ENCODE data around the gene OPN4. TPM values are rescaled to one million over a fixed set of nuclear protein-coding genes. Genes with fewer than 3 reads are reported as not detected.
"Not testable (repeated sequence)": the region's sequence is repeated elsewhere in the genome, so short reads cannot be mapped to it uniquely, and the experiment has no call there.

Gene OPN4, protein sequence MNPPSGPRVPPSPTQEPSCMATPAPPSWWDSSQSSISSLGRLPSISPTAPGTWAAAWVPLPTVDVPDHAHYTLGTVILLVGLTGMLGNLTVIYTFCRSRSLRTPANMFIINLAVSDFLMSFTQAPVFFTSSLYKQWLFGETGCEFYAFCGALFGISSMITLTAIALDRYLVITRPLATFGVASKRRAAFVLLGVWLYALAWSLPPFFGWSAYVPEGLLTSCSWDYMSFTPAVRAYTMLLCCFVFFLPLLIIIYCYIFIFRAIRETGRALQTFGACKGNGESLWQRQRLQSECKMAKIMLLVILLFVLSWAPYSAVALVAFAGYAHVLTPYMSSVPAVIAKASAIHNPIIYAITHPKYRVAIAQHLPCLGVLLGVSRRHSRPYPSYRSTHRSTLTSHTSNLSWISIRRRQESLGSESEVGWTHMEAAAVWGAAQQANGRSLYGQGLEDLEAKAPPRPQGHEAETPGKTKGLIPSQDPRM
- total RNA-seq = not detected

DNA sequence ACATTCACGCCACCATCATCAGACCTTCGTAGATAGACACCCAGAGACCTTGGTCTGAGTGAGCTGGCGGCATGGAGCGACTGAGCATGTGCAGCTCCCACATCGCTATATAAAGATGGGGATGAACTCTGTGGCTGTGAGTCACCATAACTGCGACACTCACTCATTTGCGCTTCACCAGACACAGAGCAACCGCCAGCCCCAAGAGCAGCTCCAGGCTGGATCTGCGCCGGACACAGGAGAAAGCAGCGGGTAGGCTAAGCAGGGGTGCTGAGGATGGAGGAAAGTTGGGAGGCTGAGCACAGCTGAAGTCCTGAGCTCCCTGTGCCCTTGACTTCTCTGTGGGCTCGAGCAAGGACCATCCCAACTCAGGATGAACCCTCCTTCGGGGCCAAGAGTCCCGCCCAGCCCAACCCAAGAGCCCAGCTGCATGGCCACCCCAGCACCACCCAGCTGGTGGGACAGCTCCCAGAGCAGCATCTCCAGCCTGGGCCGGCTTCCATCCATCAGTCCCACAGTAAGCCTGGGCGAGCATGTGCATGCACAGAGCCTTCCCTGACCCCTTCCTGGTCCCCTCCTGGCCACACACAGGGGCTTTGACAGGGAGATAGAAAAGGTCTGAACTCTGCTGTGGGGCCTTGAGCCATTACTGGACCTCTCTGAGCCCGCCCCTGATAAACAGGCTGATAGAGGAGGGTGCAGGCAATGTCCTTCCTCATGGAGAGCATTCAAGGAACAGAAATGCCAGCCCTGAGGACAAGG is at the start of gene OPN4:
Gene OPN4, plus strand, starts transcription at position 137 of the 762 bp plus-strand sequence. Its CDS starts 237 bp downstream, at position 374.
- Mint-ChIP-seq H3K36me3 (no peaks in the 10 kb centered on the region), H3K27ac (no peak within 1 kb of the TSS)

DNA sequence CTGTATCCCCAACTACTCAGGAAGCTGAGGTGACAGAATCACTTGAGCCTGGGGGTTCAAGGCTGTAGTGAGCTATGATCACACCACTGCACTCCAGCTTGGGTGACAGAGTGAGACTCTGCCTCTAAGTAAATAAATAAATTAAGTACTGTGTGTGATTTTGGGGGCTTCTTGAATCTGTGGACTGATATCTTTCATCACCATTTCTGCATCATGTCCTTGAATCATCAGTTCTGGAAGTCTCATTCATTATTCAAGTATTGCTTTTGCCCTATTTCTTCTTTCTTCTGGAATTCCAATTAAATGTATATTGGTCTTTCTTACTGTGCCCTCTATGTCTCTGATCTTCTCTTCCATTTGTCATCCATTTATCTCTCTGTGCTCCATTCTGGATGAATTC is 46.7 kb upstream of the OPN4 start:
- no peak for ATAC-seq
- H3K36me3 Mint-ChIP-seq = peaks cover 10 to 11% of the 10 kb centered on the region in 2 donors
- H3K9me3 Mint-ChIP-seq = peaks cover 6 to 8% of the 10 kb centered on the region in 2 donors
- no peak overlapping the region for H3K27ac Mint-ChIP-seq
- no peak for DNase-seq (ENCODE audit: low spot score in 2 of 2)

More for the DNA sequence above, at the start of gene OPN4:
- DNase-seq (ENCODE audit: low spot score in 2 of 2) = peak in 1 of 2 donors; percentile 34
- H3K9me3 Mint-ChIP-seq = no peaks in the 10 kb centered on the region
- no peak for ATAC-seq

DNA sequence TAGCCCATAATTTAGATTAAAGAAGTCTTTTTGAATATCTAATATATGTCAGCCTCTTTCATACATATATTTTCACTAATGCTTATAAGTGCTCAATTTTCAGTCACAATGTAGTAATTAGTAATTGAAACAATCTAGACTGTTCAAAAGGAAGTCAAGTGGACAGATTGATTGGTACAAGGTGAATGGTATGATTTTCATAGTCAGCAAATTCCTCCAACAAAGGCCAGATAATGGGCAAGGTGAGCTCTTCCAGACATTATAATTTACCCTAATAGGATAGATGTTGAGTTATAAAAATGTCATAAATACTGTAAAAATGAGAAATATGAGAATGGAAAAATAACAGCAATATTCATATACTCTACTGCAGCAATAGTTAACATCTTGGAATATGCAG is 44.4 kb upstream of the OPN4 start:
- ATAC-seq (no peak), DNase-seq (ENCODE audit: low spot score in 2 of 2) (no peak)
- Mint-ChIP-seq H3K9me3 (peaks cover 6 to 8% of the 10 kb centered on the region in 2 donors), H3K27ac (no peak overlapping the region), H3K36me3 (peaks cover 10 to 11% of the 10 kb centered on the region in 2 donors)

DNA sequence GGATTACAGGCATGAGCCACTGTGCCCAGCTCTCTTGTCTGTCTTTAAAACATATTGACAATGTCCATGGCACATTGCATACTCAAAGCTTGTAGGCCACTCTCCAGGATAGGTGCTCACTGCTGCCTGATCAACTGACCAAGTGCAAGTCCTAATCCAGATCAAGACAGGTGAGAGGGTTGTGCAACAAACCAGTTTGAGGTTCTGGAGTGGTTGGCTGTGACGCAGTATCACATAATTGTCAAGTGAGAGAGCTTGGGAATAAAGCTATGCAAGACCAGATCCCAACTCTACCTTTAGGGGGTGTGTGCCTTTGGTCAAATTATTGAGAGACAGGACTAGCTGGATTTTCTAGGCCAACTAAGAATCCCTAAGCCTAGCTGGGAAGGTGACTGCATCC is 43.0 kb upstream of the OPN4 start:
- H3K36me3 Mint-ChIP-seq = peaks cover 10 to 11% of the 10 kb centered on the region in 2 donors
- no peak for ATAC-seq
- peaks cover 6 to 12% of the 10 kb centered on the region in 2 donors for H3K9me3 Mint-ChIP-seq
- no peak for DNase-seq (ENCODE audit: low spot score in 2 of 2)
- H3K27ac Mint-ChIP-seq = no peak overlapping the region

DNA sequence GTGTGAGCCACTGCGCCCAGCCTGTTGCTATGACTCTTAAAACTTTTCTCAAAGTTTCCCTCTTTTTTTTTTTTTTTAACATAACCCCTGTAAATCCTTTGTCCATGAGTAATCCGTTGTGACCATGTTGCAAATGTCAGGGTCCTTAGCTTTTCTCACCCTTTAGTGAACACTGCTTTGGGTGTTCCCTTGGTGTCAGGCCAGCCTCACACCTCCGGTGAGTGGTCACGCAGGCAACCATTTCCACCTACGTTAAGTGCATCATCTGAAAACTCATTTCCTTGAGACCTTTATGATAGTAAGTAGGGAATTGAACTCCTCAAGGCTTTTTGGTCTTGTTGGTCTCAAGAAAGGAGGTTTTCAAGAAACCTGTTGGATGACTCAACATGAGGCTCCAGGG is 41.3 kb upstream of the OPN4 start:
- H3K9me3 Mint-ChIP-seq = peaks cover 2 to 8% of the 10 kb centered on the region in 2 donors
- no peak overlapping the region for H3K27ac Mint-ChIP-seq
- H3K36me3 Mint-ChIP-seq = peaks cover 6% of the 10 kb centered on the region in 2 donors
- no peak for ATAC-seq
- DNase-seq (ENCODE audit: low spot score in 2 of 2) = no peak

DNA sequence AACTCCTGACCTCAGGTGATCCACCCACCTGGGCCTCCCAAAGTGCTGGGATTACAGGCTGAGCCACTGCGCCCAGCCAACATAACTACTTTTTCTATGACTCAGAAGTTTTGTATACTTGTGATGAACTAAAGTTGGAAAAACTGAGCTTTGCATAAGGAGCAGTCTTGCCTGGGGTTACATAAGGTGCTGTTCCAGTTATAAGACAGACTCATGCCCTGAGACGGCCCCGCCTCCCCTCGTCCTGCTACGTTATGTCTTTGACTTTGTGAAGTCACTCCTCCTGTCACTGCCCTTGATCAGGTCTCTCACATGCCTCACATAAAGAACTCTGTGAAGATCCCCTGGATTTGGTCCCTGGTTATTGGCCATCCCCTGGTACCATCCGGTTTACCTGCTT is 40.4 kb upstream of the OPN4 start:
- H3K27ac Mint-ChIP-seq = peak overlapping the region in 1 of 2 donors; percentile 38

DNA sequence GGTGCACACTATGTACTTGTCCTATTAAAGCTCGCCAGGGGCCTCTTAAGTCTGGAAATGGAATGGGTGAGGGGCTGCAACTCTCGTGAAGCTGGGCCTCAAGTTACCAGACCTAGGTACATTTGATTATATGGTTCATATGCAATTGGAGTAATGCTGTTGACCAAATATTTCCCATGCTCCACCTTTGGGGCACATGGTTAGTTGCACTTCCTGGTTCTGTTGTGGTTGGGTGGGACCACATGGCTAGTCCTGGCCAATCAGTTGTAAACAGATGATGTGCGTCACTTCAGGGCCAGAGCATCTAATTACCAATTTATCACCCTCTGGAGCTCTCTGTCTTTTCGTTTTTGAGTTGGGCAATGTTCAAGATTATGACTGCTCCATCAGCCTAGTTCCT is 39.5 kb upstream of the OPN4 start:
- H3K27ac Mint-ChIP-seq = no peak overlapping the region
- DNase-seq (ENCODE audit: low spot score in 2 of 2) (no peak), ATAC-seq (no peak)

More for the DNA sequence above, 40.4 kb upstream of the OPN4 start:
- H3K36me3 Mint-ChIP-seq = no peaks in the 10 kb centered on the region
- DNase-seq (ENCODE audit: low spot score in 2 of 2) (no peak), ATAC-seq (no peak)
- peaks cover 0 to 5% of the 10 kb centered on the region in 2 donors for H3K9me3 Mint-ChIP-seq

DNA sequence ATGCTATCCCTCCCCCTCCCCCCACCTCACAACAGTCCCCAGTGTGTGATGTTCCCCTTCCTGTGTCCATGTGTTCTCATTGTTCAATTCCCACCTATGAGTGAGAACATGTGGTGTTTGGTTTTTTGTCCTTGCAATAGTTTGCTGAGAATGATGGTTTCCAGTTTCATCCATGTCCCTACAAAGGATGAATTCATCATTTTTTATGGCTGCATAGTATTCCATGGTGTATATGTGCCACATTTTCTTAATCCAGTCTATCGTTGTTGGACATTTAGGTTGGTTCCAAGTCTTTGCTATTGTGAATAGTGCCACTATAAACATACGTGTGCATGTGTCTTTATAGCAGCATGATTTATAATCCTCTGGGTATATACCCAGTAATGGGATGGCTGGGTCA is 37.1 kb upstream of the OPN4 start:
- DNase-seq (ENCODE audit: low spot score in 2 of 2); H3K9me3 Mint-ChIP-seq; ATAC-seq; H3K27ac Mint-ChIP-seq; H3K36me3 Mint-ChIP-seq: not testable (repeated sequence)

More for the DNA sequence above, 39.5 kb upstream of the OPN4 start:
- peaks cover 0 to 5% of the 10 kb centered on the region in 2 donors for H3K9me3 Mint-ChIP-seq
- H3K36me3 Mint-ChIP-seq = no peaks in the 10 kb centered on the region

DNA sequence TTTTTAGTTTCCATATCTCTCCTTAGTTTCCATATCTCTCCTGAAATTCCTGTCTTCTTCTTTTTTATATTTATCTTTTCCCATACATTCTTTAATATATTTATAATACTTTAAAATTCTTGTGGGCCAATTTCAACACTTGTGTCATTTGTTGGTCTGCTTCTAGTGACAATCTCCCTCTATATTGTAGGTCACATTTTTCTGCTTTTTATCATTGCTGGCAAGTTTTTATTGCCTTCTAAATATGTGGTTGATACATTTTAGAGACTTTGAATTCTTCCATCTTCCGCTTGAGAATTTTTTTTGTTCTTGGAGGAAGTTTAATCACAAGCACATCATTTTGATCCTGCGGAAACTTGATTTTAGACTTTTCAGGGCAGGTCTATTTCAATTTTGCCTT is 26.0 kb upstream of the OPN4 start:
- ATAC-seq = no peak
- H3K36me3 Mint-ChIP-seq = no peaks in the 10 kb centered on the region
- no peak for DNase-seq (ENCODE audit: low spot score in 2 of 2)
- H3K27ac Mint-ChIP-seq = no peak overlapping the region
- no peaks in the 10 kb centered on the region for H3K9me3 Mint-ChIP-seq

DNA sequence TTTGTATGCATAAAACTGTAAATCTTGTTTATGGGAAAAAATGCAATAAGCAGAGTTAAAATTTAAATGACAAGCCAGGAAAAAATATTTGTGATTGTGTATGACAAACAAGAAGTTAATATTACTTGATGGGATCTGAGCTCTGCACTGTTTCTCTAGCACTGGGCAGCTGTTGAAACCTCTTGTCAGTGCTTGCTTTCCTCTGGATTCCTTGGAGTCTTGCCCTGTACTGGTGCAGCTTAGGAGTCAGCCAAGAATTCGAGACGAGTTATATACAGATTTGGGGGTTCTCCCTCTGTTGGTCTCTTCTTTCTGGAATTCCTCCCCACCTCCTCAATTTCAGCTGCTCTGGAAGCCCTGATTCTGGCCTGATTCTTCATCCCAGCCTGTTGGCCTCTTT is 24.3 kb upstream of the OPN4 start:
- ATAC-seq = no peak
- no peak overlapping the region for H3K27ac Mint-ChIP-seq
- no peaks in the 10 kb centered on the region for H3K36me3 Mint-ChIP-seq
- no peak for DNase-seq (ENCODE audit: low spot score in 2 of 2)
- no peaks in the 10 kb centered on the region for H3K9me3 Mint-ChIP-seq

DNA sequence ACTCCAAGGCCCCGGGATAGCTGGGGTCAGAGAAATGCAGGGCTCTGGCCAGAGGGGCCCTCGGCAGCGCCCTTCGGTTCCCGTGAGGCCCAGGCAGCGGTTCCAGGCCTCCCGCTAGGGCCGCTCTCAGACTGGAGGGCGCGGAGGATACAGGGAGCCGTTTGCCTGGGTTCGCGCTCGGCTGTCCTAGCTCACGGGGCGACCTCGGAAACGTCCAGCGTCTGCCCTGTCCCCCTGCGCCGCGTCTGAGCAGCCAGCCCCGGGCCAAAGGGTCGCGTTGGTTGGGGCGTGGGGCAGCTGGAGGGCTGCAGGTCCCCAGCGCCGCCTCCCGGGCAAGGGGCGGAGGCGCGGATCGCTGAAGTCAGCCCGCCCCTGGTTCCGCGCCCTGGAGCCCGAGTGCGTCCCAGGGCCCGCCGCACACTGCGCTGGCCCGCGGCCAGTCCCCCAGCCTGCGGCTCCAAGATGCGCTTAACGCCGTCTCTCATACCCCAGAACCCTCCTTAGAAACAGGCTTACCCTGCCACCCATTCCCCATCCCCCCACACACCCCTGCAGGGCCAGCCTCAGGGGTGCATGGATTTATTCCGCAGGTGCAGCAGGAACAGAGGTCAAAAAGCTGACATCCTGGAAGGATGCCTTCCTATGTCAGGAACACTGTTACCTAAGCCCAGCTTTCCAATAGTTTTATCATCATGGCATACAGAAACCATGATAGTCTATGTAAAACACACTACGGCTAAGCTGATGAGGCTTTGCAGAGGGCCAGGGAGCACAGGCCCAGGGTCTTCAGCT is 22.1 kb upstream of the OPN4 start:
- DNase-seq (ENCODE audit: low spot score in 2 of 2) (no peak), ATAC-seq (peak in 1 of 2 donors; percentile 54)

DNA sequence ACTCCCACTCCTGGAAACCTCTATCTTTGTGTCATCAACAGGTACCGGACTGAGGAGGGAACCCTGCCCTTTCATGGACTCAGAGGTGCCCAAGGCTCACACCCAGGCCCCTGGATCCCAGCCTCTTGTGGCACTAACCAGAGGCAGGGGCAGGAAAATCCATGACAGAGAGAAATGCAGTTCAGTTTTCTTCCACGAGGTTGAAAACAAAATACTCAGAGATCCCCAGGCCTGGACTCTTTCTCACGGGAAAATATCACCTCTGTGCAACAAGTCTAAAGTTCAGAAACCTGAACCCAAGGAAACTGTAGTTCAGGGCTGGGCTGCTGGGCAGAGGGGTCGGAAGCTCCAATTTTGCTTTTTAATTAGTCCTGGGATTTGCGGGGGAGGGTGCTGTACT is 21.4 kb upstream of the OPN4 start:
- no peaks in the 10 kb centered on the region for H3K36me3 Mint-ChIP-seq
- ATAC-seq (no peak), DNase-seq (ENCODE audit: low spot score in 2 of 2) (no peak)
- H3K27ac Mint-ChIP-seq = no peak overlapping the region
- H3K9me3 Mint-ChIP-seq = no peaks in the 10 kb centered on the region

More for the DNA sequence above, 22.1 kb upstream of the OPN4 start:
- Mint-ChIP-seq H3K27ac (no peak overlapping the region), H3K9me3 (no peaks in the 10 kb centered on the region), H3K36me3 (no peaks in the 10 kb centered on the region)

DNA sequence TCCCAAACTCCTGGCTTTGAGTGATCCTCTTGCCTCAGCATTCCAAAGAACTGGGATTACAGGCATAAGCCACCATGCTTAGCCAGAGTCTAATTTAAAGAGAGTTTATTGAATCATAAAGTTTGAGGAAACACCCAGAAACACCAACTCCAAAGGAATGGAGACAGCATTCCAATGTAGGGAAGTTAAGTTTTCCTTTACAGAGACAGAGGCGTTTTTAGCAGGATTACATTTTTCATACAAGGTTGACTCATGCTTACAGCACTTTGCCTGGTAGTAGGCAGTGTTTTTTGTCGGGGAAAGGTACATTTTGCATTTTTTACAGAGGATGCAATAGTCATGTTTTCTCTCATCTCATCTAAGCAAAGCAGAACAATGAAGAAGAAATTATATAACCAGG is 18.9 kb upstream of the OPN4 start:
- H3K36me3 Mint-ChIP-seq = no peaks in the 10 kb centered on the region
- no peak overlapping the region for H3K27ac Mint-ChIP-seq
- H3K9me3 Mint-ChIP-seq = no peaks in the 10 kb centered on the region

DNA sequence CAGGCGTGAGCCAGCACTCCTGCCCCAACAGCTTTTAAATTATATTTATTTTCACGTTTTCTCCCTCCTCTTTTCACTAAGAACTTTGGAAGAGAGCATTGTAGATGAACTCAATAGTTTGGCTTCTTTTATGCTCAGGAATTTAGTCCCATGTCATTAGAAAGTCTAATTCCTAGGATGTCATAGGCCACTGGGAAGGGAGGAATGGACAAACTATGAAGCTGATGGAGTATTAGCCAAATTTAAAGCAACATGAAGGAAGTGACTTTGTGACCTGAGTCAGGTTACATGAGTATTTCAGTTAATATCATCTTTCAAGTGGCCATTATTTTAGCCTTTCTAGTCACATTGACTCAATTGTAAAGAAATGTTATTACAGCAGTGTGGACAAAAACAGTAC is 18.0 kb upstream of the OPN4 start:
- no peak for ATAC-seq
- Mint-ChIP-seq H3K9me3 (no peaks in the 10 kb centered on the region), H3K27ac (no peak overlapping the region), H3K36me3 (no peaks in the 10 kb centered on the region)
- no peak for DNase-seq (ENCODE audit: low spot score in 2 of 2)

More for the DNA sequence above, 18.9 kb upstream of the OPN4 start:
- ATAC-seq = no peak
- no peak for DNase-seq (ENCODE audit: low spot score in 2 of 2)

DNA sequence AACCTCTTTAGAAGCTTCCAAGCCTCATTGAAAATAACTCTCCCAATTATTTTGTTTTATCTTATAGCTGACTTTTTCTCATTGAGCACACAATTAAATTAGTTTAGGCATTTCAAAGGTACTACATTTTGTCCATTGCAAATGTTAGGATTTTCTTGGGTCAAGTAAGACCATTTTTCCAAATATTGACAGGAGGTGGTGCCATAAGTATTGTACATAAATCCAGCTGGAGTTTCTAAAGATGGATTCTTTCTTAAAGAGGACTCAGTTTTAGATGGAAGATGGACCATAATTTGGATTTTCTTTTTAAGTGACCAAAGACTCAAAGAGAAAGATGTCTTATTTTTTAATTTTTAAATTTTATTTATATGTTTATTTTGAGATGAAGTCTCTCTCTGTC is 12.3 kb upstream of the OPN4 start:
- Mint-ChIP-seq H3K27ac (no peak overlapping the region), H3K36me3 (peaks cover 6 to 7% of the 10 kb centered on the region in 2 donors), H3K9me3 (peaks cover 0 to 5% of the 10 kb centered on the region in 2 donors)
- DNase-seq (ENCODE audit: low spot score in 2 of 2) (no peak), ATAC-seq (no peak)

DNA sequence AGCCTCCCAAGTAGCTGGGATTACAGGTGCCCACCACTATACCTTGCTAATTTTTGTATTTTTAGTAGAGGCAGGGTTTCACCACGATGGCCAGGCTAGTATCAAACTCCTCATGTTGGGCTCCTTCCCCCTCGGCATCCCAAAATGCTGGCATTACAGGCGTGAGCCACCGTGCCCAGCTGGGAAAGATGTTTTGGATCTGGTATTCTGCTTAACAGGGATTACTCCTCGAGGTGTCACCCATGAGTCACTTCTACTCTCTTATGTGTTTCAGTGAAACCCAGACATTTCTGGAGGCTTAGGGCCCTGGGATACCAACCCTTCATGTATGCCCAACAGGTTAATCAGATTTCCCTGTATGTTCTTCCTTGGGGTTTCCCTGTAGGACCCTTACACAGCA is 11.8 kb upstream of the OPN4 start:
- peaks cover 6 to 7% of the 10 kb centered on the region in 2 donors for H3K36me3 Mint-ChIP-seq
- H3K27ac Mint-ChIP-seq = no peak overlapping the region
- no peak for ATAC-seq
- no peak for DNase-seq (ENCODE audit: low spot score in 2 of 2)
- peaks cover 0 to 5% of the 10 kb centered on the region in 2 donors for H3K9me3 Mint-ChIP-seq
